Heart right ventricle (tissue), 16 donors: ENCODE data around the gene SPIN2B. TPM values are rescaled to one million over a fixed set of nuclear protein-coding genes. Genes with fewer than 3 reads are reported as not detected.
"Not testable (repeated sequence)": the region's sequence is repeated elsewhere in the genome, so short reads cannot be mapped to it uniquely, and the experiment has no call there.

ENCODE experiments used
- ATAC-seq, 8 donors: fragments of 200-7000 bp; cut with Tn5 transposase; one replicate each; pipeline ENCODE4 v1.9.1; 2020; ENCODE audit warnings: mild to moderate bottlenecking in 8 of 8, moderate library complexity in 8 of 8, moderate number of reproducible peaks in 1 of 8
- DNase-seq, 2 donors: peaks; one replicate each; pipeline ENCODE4 v3.0.0-alpha.2; 2020
- H3K27ac ChIP-seq, 10 donors: fragments of 200-600 bp; sonication (generic) in 2 of 10; one replicate each; pipeline versions ENCODE4 v1.5.0 to v1.8.0; 2020 to 2022; ENCODE audit warnings: mild to moderate bottlenecking in 3 of 10
- H3K27me3 ChIP-seq, 7 donors: fragments of 200-600 bp; one replicate each; pipeline ENCODE4 v1.8.0; 2021 to 2022; ENCODE audit warnings: mild to moderate bottlenecking in 2 of 7
- H3K36me3 ChIP-seq, 9 donors: fragments of 200-600 bp; sonication (generic) in 1 of 9; one replicate each; pipeline versions ENCODE4 v1.5.0 to v1.8.0; 2020 to 2022; ENCODE audit warnings: mild to moderate bottlenecking in 2 of 9
- H3K4me1 ChIP-seq, 9 donors: fragments of 200-600 bp; sonication (generic) in 1 of 9; one replicate each; pipeline versions ENCODE4 v1.5.0 to v1.8.0; 2020 to 2022; ENCODE audit warnings: mild to moderate bottlenecking in 4 of 9
- H3K4me3 ChIP-seq, 10 donors: fragments of 200-600 bp; sonication (generic) in 2 of 10; one replicate each; pipeline versions ENCODE4 v1.5.0 to v1.8.0; 2020 to 2022; ENCODE audit warnings: mild to moderate bottlenecking in 7 of 10, moderate library complexity in 2 of 10
- H3K9me3 ChIP-seq, 11 donors: fragments of 200-600 bp in 10 of 11; sonication (generic) in 2 of 11; one replicate each; pipeline versions ENCODE4 v1.5.0 to v1.8.0; 2013 to 2022; ENCODE audit warnings: mild to moderate bottlenecking in 2 of 11, control low read depth in 1 of 11, moderate library complexity in 1 of 11
- CTCF ChIP-seq, 9 donors: fragments of 200-600 bp; sonication (generic) in 2 of 9; IDR thresholded peaks; one replicate each; pipeline versions ENCODE4 v1.5.0 to v1.8.0; 2021 to 2022; ENCODE audit warnings: antibody characterized with exemption in 9 of 9, mild to moderate bottlenecking in 5 of 9, moderate library complexity in 1 of 9
- WGBS, 2 donors: extraction: QIAGEN DNeasy Blood & Tissue Kit; methylation state at CpG; one replicate each; pipeline ENCODE4 v1.1.7; 2013; ENCODE audit warnings: inconsistent platforms in 1 of 2; 5-methylcytosine and 5-hydroxymethylcytosine counted together
- intact Hi-C, 10 donors: fragments of 100-400 bp; cut with DNase I; formaldehyde crosslinking; loops; one replicate each; pipeline versions ENCODE4 v1.11.1 to v1.14.2; 2022
- polyA plus RNA-seq, 2 donors: library from polyadenylated mRNA; stranded (reverse); fragments of 200-250 nt; gene quantifications; one replicate each; pipeline ENCODE4 v1.2.3, GENCODE V29; 2013
- total RNA-seq, 10 donors: library from RNA; stranded (reverse); fragmentation: NEBNext Ultra II Directional in 3 of 10; extraction: Animal tissue kit (Norgen Biotek cat#: 25700) in 3 of 10; gene quantifications; one replicate each; pipeline versions ENCODE4 v1.2.1 to v1.2.4, GENCODE V29; 2021 to 2023
- donor health status: Arrhythmogenic right ventricular cardiomyopathy.
- donor health status: ischemic (EF 13 %, LVEDD 7.1; RV severe dilation, severe dysfunction).
- donor health status: healthy with polysubstance abuse.
- donor health status: DM: no; HTN: yes; CAD: no.
- donor health status: DM: no; HTN: no; CAD: no.
- donor health status: ischemic (EF 25% LVEDD 6.9; RV normal size, moderate dysfunction).
- donor health status: ischemic (EF 25% LVEDD 5.7; RV mildly dilated, moderate dysfunction).
- donor health status: healthy.
- donor health status: DM: yes; HTN: yes; CAD: no.
- donor health status: Ischemic cardiomyopathy.
- donor health status: ischemic (EF 35%, LVEDD 5.7; RV mildly dilated, moderate dysfunction).
- donor health status: nonischemic (EF 11% LVEDD 7.7; RV severe dilation, severe dysfunction).
- donor health status: DM: yes; HTN: yes; CAD: no.
- donor health status: PGD.
- donor health status: ischemic (EF 29% LVEDD 5.4; RV normal size, mild dysfunction).
- donor health status: nonischemic (EF 23%, LVEDD 6.1; RV moderate dilation, normal function).

SPIN2B gene
- total and polyA plus RNA-seq, 12 donors: 6.0 to 9.7 (median 7.0) TPM

GRCh38 chrX:57119416-57119815 is 1.9 kb downstream of the SPIN2B start:
- no peak for DNase-seq
- no peaks in the 10 kb centered on the region for H3K27me3 ChIP-seq
- H3K36me3 ChIP-seq: peaks cover 0 to 23% (median 0%) of the 10 kb centered on the region in 9 donors
- peaks cover 0 to 7% (median 0%) of the 10 kb centered on the region in 11 donors for H3K9me3 ChIP-seq
- no peak overlapping the region for H3K27ac ChIP-seq
- H3K4me3 ChIP-seq: no peak overlapping the region
- H3K4me1 ChIP-seq: peaks cover 0 to 9% (median 0%) of the 10 kb centered on the region in 9 donors
- WGBS, 2 donors: 96 to 98% methylated on average over 1 of the region's 1 CpG
- no peak for TF ChIP-seq CTCF (IDR thresholded peaks at IDR 0.05)
- ATAC-seq: no peak
- intact Hi-C loops: no loop called here

- DNase-seq, H3K27me3 ChIP-seq, H3K4me3 ChIP-seq, H3K27ac ChIP-seq, H3K9me3 ChIP-seq, H3K4me1 ChIP-seq, intact Hi-C loops, ATAC-seq: not testable (repeated sequence)
- WGBS, 2 donors: 54 to 72% methylated on average over 3 to 4 of the region's 4 CpGs
- peaks cover 0 to 32% (median 0%) of the 10 kb centered on the region in 9 donors for H3K36me3 ChIP-seq
Measured at GRCh38 chrX:57117566-57117965, 3.8 kb downstream of the SPIN2B start.

- ATAC-seq: no peak
- 75 to 77% methylated on average over 2 of the region's 2 CpGs for WGBS, 2 donors
- Histone ChIP-seq H3K27me3 (no peaks in the 10 kb centered on the region), H3K4me1 (no peaks in the 10 kb centered on the region), H3K36me3 (peaks cover 0 to 22% (median 0%) of the 10 kb centered on the region in 9 donors), H3K9me3 (peaks cover 0 to 17% (median 0%) of the 10 kb centered on the region in 11 donors), H3K27ac (no peak overlapping the region), H3K4me3 (no peak overlapping the region)
- intact Hi-C loops: no loop called here
- no peak for DNase-seq
- TF ChIP-seq CTCF (IDR thresholded peaks at IDR 0.05): no peak
Measured at GRCh38 chrX:57104921-57105398, 16.4 kb downstream of the SPIN2B start.

GRCh38 chrX:57104406-57104805 is 16.9 kb downstream of the SPIN2B start:
- DNase-seq (no peak), ATAC-seq (no peak)
- H3K27ac ChIP-seq: no peak overlapping the region
- H3K9me3 ChIP-seq: peaks cover 0 to 20% (median 0%) of the 10 kb centered on the region in 11 donors
- intact Hi-C loops: no loop called here
- WGBS, 2 donors: 65 to 69% methylated on average over 4 of the region's 4 CpGs
- H3K36me3 ChIP-seq: peaks cover 0 to 22% (median 0%) of the 10 kb centered on the region in 9 donors
- no peak for TF ChIP-seq CTCF (IDR thresholded peaks at IDR 0.05)
- H3K27me3 ChIP-seq: no peaks in the 10 kb centered on the region
- H3K4me1 ChIP-seq: no peaks in the 10 kb centered on the region
- H3K4me3 ChIP-seq: no peak overlapping the region

- TF ChIP-seq CTCF (IDR thresholded peaks at IDR 0.05): no peak
- Histone ChIP-seq H3K27me3 (no peaks in the 10 kb centered on the region), H3K4me1 (no peaks in the 10 kb centered on the region), H3K36me3 (peaks cover 0 to 19% (median 0%) of the 10 kb centered on the region in 9 donors), H3K27ac (no peak overlapping the region), H3K4me3 (no peak overlapping the region), H3K9me3 (peaks cover 0 to 27% (median 0%) of the 10 kb centered on the region in 11 donors)
- no peak for ATAC-seq
- whole genome bisulfite sequencing, 2 donors: 94 to 96% methylated on average over 3 of the region's 3 CpGs
- intact Hi-C loops: no loop called here
- DNase-seq: no peak
Measured at GRCh38 chrX:57103489-57103888, 17.9 kb downstream of the SPIN2B start.

- H3K27ac ChIP-seq, DNase-seq, intact Hi-C loops, H3K4me1 ChIP-seq, H3K4me3 ChIP-seq, H3K27me3 ChIP-seq, ATAC-seq: not testable (repeated sequence)
- Histone ChIP-seq H3K9me3 (peaks cover 0 to 31% (median 0%) of the 10 kb centered on the region in 11 donors), H3K36me3 (peaks cover 0 to 13% (median 0%) of the 10 kb centered on the region in 9 donors)
- WGBS, 2 donors: 67 to 75% methylated on average over 6 of the region's 6 CpGs
Measured at GRCh38 chrX:57102918-57103317, 18.4 kb downstream of the SPIN2B start.
